Activated CD4-positive, CD25-positive, alpha-beta regulatory T cell treated with anti-CD3 and anti-CD28 coated beads, Interleukin-2, amount 50 U/mL, for 72 hours (primary cell): Measurements from ENCODE around the gene PPP1R14B.
"Not testable (repeated sequence)": the region's sequence is repeated elsewhere in the genome, so short reads cannot be mapped to it uniquely, and the experiment has no call there.

Experiments used
- DNase-seq: peaks from one replicate; pipeline ENCODE4 v3.0.0; 2021

Gene PPP1R14B

GRCh38 chr11:64260147-64260708 is 13.5 kb upstream of the PPP1R14B start:
- DNase-seq = no peak

- DNase-seq = no peak
Measured at GRCh38 chr11:64259533-64260067, 12.9 kb upstream of the PPP1R14B start.

- DNase-seq = no peak
Measured at GRCh38 chr11:64258946-64259532, 12.3 kb upstream of the PPP1R14B start.

- no peak for DNase-seq
Measured at GRCh38 chr11:64258356-64258755, 11.6 kb upstream of the PPP1R14B start.

- DNase-seq = no peak
Measured at GRCh38 chr11:64256300-64256699, 9.6 kb upstream of the PPP1R14B start.

GRCh38 chr11:64255135-64256128 is 8.7 kb upstream of the PPP1R14B start:
- no peak for DNase-seq

GRCh38 chr11:64254326-64254725 is 7.6 kb upstream of the PPP1R14B start:
- DNase-seq = no peak

GRCh38 chr11:64253481-64253880 is 6.7 kb upstream of the PPP1R14B start:
- DNase-seq = no peak

GRCh38 chr11:64253043-64253442 is 6.3 kb upstream of the PPP1R14B start:
- DNase-seq = no peak

- no peak for DNase-seq
Measured at GRCh38 chr11:64252003-64252872, 5.5 kb upstream of the PPP1R14B start.

GRCh38 chr11:64251753-64252002 is 4.9 kb upstream of the PPP1R14B start:
- no peak for DNase-seq

GRCh38 chr11:64251016-64251752 is 4.4 kb upstream of the PPP1R14B start, which contains the start of gene PLCB3:
PLCB3 (plus strand) TSS chr11:64251530; CDS start chr11:64251650, 120 bp downstream.
- peak; percentile 73 for DNase-seq

GRCh38 chr11:64250415-64251015 is 3.8 kb upstream of the PPP1R14B start:
- no peak for DNase-seq

- DNase-seq = no peak
Measured at GRCh38 chr11:64249563-64250414, 3.0 kb upstream of the PPP1R14B start.

GRCh38 chr11:64249038-64249437 is 2.3 kb upstream of the PPP1R14B start:
- DNase-seq = no peak

- no peak for DNase-seq
Measured at GRCh38 chr11:64248578-64248977, 1.8 kb upstream of the PPP1R14B start.

GRCh38 chr11:64247729-64248531 is 1.2 kb upstream of the PPP1R14B start:
- DNase-seq = no peak

GRCh38 chr11:64246621-64246870 is 197 bp downstream of the PPP1R14B start:
- DNase-seq = not testable (repeated sequence)

- peak; percentile 70 for DNase-seq
Measured at GRCh38 chr11:64245797-64246620, 734 bp downstream of the PPP1R14B start.
